Esophagus squamous epithelium (tissue), 4 donors: ENCODE measurements around the gene NUP160.

Experiments
- POLR2A ChIP-seq, 4 donors: fragments of 450-650 bp; IDR thresholded peaks; one replicate each; pipeline ENCODE4 v1.6.1; 2017; ENCODE audit warnings: antibody characterized with exemption in 4 of 4, mild to moderate bottlenecking in 4 of 4, moderate library complexity in 3 of 4
- TF ChIP-seq, protein P1 (sequence below), 6 experiments: fragments of 450-650 bp in 4 of 6; fragments of 200-600 bp in 2 of 6; sonication (generic) in 2 of 6; IDR thresholded peaks; one replicate each; pipeline ENCODE4 v1.5.1; 2016 to 2019; ENCODE audit warnings: antibody characterized with exemption in 6 of 6, mild to moderate bottlenecking in 4 of 6, moderate library complexity in 4 of 6

DNA sequence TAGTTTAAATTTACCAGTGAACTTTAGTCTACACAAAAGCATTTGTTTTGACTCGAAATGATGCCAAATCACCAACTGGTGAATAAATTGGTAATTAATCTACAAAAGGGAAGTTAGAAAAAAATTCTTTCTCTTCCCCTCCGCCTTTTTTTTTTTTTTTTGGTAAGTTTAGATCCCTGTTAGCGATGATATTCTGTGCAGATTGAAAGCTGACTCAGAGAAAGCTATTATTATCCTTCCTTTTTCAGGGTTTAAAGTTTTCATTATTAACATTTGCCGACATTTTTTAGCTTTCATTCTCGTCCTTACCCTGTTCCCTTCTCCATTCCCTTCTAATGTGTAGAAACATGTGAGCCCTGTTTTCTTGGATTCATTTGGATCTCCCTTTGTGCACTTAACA lies 16.8 kb upstream of the NUP160 start:
- TF ChIP-seq, protein P1, sequence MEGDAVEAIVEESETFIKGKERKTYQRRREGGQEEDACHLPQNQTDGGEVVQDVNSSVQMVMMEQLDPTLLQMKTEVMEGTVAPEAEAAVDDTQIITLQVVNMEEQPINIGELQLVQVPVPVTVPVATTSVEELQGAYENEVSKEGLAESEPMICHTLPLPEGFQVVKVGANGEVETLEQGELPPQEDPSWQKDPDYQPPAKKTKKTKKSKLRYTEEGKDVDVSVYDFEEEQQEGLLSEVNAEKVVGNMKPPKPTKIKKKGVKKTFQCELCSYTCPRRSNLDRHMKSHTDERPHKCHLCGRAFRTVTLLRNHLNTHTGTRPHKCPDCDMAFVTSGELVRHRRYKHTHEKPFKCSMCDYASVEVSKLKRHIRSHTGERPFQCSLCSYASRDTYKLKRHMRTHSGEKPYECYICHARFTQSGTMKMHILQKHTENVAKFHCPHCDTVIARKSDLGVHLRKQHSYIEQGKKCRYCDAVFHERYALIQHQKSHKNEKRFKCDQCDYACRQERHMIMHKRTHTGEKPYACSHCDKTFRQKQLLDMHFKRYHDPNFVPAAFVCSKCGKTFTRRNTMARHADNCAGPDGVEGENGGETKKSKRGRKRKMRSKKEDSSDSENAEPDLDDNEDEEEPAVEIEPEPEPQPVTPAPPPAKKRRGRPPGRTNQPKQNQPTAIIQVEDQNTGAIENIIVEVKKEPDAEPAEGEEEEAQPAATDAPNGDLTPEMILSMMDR (IDR thresholded peaks at IDR 0.05) = no peak
- no peak for TF ChIP-seq POLR2A (IDR thresholded peaks at IDR 0.05)
